ENCODE data around the gene INAFM1. TPM values are rescaled to one million over a fixed set of nuclear protein-coding genes. Genes with fewer than 3 reads are reported as not detected.

INAFM1 gene
- total RNA-seq, 1 donor from 2014 or later: 18.2 TPM

GRCh38 chr19:47240556-47240955 lies 34.1 kb upstream of the INAFM1 start:
- no peak for TF ChIP-seq CTCF (IDR thresholded peaks at IDR 0.05)
- Histone ChIP-seq H3K9me3 (no peaks in the 10 kb centered on the region), H3K27me3 (no peaks in the 10 kb centered on the region), H3K36me3 (no peaks in the 10 kb centered on the region), H3K4me1 (peaks cover 24% of the 10 kb centered on the region), H3K4me3 (no peak overlapping the region), H3K27ac (no peak overlapping the region)
- intact Hi-C loops (cut with DNase I): no loop called here
- DNase-seq (no peak), ATAC-seq (no peak)

DNA sequence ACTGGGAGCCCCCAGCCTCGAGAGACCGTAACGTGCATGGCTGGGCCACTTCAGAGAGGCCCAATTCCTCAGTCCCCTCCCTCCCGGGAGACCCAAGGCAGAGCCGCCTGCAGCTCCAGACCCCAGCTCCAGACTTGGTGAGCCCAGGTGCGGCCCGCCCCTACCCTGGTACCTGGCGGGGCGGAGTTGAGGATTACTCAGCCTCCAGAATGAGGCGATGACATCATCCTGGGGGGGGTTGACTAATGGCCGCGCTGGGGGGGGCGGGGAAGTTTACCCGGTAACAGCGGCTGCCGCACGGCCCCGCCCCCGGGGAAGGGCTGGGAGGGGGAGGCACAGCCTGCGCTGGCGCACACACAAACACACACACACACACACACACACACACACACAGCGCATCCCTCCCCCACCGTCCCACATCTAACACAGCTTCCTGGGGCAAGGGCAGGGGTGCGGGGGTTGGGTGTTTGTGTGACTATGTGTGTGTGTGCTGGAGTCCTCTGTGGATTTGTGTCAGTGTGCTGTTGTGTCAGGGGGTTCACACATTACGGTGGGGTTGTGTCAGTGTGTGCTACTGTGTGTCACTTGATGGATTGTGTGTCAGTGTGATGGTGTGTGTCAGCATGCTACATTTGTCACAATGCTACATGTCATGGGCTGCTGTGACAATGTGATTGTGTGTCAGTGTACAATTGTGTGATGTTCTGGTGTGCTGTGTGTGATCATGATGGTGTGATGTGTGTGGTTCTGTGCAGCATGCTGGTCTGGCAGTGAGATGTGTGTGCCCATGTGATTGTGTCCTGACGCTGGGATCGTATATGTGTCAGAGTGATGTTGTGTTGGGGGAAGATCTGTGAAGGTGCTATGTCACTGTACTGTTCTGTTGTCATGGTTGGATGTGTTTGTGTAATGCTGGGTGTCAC lies 33.4 kb upstream of the INAFM1 start:
- Histone ChIP-seq H3K9me3 (no peaks in the 10 kb centered on the region), H3K27me3 (no peaks in the 10 kb centered on the region), H3K36me3 (no peaks in the 10 kb centered on the region), H3K4me3 (no peak overlapping the region), H3K4me1 (peaks cover 24% of the 10 kb centered on the region), H3K27ac (no peak overlapping the region)
- ATAC-seq: peak; percentile 66
- DNase-seq: peak; percentile 90
- no peak for TF ChIP-seq CTCF (IDR thresholded peaks at IDR 0.05)
- intact Hi-C loops (cut with DNase I): no loop called here

- no peaks in the 10 kb centered on the region for H3K36me3 ChIP-seq
- no peak overlapping the region for H3K27ac ChIP-seq
- no peak overlapping the region for H3K4me3 ChIP-seq
- DNase-seq: no peak
- no peak for ATAC-seq
- H3K9me3 ChIP-seq: no peaks in the 10 kb centered on the region
- H3K27me3 ChIP-seq: no peaks in the 10 kb centered on the region
- intact Hi-C loops (cut with DNase I): no loop called here
- no peak for TF ChIP-seq CTCF (IDR thresholded peaks at IDR 0.05)
- peaks cover 24% of the 10 kb centered on the region for H3K4me1 ChIP-seq
Observed at GRCh38 chr19:47241919-47242577, 32.6 kb upstream of the INAFM1 start.

- Histone ChIP-seq H3K9me3 (no peaks in the 10 kb centered on the region), H3K4me3 (peak overlapping the region; percentile 33), H3K4me1 (peaks cover 24% of the 10 kb centered on the region), H3K27me3 (no peaks in the 10 kb centered on the region), H3K27ac (no peak overlapping the region), H3K36me3 (no peaks in the 10 kb centered on the region)
- DNase-seq (no peak), ATAC-seq (no peak)
- TF ChIP-seq CTCF (IDR thresholded peaks at IDR 0.05): no peak
- intact Hi-C loops (cut with DNase I): no loop called here
Observed at GRCh38 chr19:47243364-47243775, 31.3 kb upstream of the INAFM1 start.

DNA sequence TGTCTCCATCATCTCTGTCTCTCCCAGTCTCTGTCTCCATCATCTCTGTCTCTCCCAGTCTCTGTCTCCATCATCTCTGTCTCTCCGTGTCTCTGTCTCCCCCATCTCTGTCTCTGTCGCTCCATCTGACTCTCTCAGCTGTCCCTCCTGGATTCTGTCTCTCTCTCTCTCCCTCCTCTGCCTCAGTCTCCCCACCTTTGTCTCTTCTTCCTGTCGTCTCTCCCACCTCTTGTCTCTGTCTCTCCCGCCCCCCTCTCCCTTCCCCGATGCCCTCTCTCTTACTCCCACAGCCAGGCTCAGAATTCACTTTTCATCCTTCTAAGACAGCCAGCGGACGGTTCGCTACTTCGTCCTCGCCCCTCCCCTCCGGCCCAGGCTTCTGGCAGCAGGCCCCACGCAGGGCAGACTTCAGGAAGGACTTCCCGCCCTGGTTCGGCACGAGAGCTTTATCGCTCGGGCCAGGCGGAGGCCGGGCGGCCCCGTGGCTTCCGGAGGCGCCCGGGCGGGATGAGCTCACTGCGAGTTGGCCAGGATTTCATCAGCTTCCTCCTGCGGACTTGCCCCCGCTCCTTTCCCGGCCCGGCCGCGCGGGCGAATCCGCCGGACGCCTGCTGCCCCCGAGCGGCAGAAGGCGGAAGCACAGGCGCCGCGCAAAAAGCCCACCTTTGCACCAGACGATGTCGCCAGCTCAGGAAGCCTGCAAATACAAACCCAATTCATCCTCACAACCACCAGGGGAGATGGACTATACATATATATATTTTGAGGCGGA lies 30.7 kb upstream of the INAFM1 start:
- peak; percentile 92 for ATAC-seq
- Histone ChIP-seq H3K27ac (peak overlapping the region; percentile 55), H3K27me3 (no peaks in the 10 kb centered on the region), H3K4me3 (peak overlapping the region; percentile 33), H3K4me1 (peaks cover 24% of the 10 kb centered on the region), H3K36me3 (no peaks in the 10 kb centered on the region), H3K9me3 (no peaks in the 10 kb centered on the region)
- TF ChIP-seq CTCF (IDR thresholded peaks at IDR 0.05): peak; percentile 98
- peak; percentile 96 for DNase-seq
- intact Hi-C loops (cut with DNase I): no loop called here

Measured in upper lobe of right lung (tissue), 1 donor.